Measurements from ENCODE around the gene LRRC61.

LRRC61 gene

DNA sequence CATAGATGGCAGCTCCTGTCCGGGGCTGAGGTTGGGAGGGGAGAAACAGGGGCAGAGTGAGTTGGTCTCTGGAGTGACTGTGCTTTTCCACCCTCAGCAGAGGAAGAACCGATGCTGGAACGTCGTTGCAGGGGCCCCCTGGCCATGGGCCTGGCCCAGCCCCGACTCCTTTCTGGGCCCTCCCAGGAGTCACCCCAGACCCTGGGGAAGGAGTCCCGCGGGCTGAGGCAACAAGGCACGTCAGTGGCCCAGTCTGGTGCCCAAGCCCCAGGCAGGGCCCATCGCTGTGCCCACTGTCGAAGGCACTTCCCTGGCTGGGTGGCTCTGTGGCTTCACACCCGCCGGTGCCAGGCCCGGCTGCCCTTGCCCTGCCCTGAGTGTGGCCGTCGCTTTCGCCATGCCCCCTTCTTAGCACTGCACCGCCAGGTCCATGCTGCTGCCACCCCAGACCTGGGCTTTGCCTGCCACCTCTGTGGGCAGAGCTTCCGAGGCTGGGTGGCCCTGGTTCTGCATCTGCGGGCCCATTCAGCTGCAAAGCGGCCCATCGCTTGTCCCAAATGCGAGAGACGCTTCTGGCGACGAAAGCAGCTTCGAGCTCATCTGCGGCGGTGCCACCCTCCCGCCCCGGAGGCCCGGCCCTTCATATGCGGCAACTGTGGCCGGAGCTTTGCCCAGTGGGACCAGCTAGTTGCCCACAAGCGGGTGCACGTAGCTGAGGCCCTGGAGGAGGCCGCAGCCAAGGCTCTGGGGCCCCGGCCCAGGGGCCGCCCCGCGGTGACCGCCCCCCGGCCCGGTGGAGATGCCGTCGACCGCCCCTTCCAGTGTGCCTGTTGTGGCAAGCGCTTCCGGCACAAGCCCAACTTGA lies 48.2 kb downstream of the LRRC61 start:
- DNase-seq (no peak), ATAC-seq (replicated peaks) (no peak)
- Mint-ChIP-seq H3K36me3 (peaks cover 53 to 60% of the 10 kb centered on the region in 2 donors), H3K9me3 (no peaks in the 10 kb centered on the region), H3K4me3 (peak overlapping the region in 1 of 2 donors; percentile 96), H3K27me3 (no peaks in the 10 kb centered on the region), H3K4me1 (peaks cover 47 to 76% of the 10 kb centered on the region in 2 donors), H3K27ac (peak overlapping the region; percentile 81)

DNA sequence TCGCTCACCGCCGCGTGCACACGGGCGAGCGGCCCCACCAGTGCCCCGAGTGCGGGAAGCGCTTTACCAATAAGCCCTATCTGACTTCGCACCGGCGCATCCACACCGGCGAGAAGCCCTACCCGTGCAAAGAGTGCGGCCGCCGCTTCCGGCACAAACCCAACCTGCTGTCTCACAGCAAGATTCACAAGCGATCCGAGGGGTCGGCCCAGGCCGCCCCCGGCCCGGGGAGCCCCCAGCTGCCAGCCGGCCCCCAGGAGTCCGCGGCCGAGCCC lies 48.8 kb downstream of the LRRC61 start:
- H3K27ac Mint-ChIP-seq: no peak overlapping the region
- ATAC-seq (replicated peaks) (no peak), DNase-seq (no peak)
- H3K27me3 Mint-ChIP-seq: no peaks in the 10 kb centered on the region
- H3K4me1 Mint-ChIP-seq: peaks cover 50 to 76% of the 10 kb centered on the region in 2 donors
- peaks cover 53 to 61% of the 10 kb centered on the region in 2 donors for H3K36me3 Mint-ChIP-seq
- no peak overlapping the region for H3K4me3 Mint-ChIP-seq
- no peaks in the 10 kb centered on the region for H3K9me3 Mint-ChIP-seq

DNA sequence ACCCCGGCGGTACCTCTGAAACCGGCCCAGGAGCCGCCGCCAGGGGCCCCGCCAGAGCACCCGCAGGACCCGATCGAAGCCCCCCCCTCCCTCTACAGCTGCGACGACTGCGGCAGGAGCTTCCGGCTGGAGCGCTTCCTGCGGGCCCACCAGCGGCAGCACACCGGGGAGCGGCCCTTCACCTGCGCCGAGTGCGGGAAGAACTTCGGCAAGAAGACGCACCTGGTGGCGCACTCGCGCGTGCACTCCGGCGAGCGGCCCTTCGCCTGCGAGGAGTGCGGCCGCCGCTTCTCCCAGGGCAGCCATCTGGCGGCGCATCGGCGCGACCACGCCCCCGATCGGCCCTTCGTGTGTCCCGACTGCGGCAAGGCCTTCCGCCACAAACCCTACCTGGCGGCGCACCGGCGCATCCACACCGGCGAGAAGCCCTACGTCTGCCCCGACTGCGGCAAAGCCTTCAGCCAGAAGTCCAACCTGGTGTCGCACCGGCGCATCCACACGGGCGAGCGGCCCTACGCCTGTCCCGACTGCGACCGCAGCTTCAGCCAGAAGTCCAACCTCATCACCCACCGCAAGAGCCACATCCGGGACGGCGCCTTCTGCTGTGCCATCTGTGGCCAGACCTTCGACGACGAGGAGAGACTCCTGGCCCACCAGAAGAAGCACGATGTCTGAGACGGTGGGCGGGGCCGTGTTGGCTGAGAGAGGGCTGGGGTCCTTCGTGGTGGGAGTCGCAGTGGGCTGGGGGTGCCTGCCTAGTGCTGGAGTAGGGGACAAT lies 49.3 kb downstream of the LRRC61 start:
- no peak for ATAC-seq (replicated peaks)
- no peaks in the 10 kb centered on the region for H3K9me3 Mint-ChIP-seq
- peaks cover 51 to 76% of the 10 kb centered on the region in 2 donors for H3K4me1 Mint-ChIP-seq
- no peak for DNase-seq
- H3K27ac Mint-ChIP-seq: peak overlapping the region; percentile 70
- H3K4me3 Mint-ChIP-seq: peak overlapping the region in 1 of 2 donors; percentile 85
- no peaks in the 10 kb centered on the region for H3K27me3 Mint-ChIP-seq
- H3K36me3 Mint-ChIP-seq: peaks cover 53 to 61% of the 10 kb centered on the region in 2 donors

DNA sequence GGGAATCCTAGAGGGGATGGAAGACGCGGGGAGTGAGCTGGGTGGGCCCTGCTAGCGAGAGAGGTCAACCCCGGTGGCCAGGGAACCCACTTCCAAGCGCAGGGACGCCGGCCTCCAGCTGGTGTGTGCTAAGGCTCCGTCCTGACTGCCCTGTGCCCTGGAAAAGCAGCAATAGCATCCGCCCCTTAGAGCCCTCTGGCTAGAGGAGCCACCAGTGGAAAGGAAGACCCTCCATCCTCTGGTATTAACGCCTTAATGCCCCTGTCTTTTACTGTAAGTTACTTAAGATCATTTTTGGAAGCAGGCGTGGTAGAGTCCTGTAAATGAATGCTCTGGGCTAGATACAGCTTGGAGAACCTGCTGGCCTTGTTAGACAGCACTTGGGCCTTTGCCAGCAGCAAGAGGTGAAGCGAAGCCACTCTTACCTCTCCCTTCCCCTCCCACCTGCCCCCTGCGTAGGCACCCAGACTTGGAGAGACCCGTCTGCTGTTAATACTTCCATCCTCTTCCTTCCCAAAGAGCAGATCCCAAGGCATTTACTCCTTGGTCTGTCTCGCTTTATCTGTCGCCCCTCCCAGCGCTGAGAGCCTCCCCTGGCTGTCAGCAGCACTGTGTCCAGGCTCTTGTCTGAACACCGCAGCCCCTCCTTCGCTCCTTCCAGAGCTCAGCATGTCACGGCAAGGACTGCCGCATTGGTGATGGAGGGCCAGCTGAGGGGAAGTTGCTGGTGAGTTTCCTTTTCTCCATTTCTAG lies 50.1 kb downstream of the LRRC61 start:
- DNase-seq (no peak), ATAC-seq (replicated peaks) (no peak)
- H3K27me3 Mint-ChIP-seq: no peaks in the 10 kb centered on the region
- H3K9me3 Mint-ChIP-seq: no peaks in the 10 kb centered on the region
- H3K4me1 Mint-ChIP-seq: peaks cover 57 to 76% of the 10 kb centered on the region in 2 donors
- H3K4me3 Mint-ChIP-seq: peak overlapping the region; percentile 69 to 85
- H3K27ac Mint-ChIP-seq: peak overlapping the region; percentile 88
- H3K36me3 Mint-ChIP-seq: peaks cover 53 to 61% of the 10 kb centered on the region in 2 donors

DNA sequence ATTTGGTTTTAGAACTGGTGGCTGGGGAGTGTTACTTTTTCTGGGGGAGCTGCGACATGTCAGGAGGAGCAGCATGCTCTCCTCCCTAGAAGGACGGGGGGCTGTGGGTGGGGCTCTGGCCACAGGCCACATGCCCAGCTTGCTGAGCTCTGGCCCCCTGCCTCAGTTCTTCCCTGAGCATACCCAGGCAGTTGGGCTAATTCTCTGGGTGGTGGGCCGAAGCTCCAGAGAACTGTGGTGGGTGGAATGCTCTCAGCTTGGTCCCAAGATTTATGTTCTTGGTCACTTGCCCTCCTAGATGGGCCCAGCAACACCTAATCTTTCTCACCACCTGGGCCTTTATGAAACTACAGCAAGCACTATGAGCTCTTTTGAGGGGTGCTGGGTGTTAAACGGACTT lies 50.9 kb downstream of the LRRC61 start:
- peaks cover 51 to 59% of the 10 kb centered on the region in 2 donors for H3K36me3 Mint-ChIP-seq

DNA sequence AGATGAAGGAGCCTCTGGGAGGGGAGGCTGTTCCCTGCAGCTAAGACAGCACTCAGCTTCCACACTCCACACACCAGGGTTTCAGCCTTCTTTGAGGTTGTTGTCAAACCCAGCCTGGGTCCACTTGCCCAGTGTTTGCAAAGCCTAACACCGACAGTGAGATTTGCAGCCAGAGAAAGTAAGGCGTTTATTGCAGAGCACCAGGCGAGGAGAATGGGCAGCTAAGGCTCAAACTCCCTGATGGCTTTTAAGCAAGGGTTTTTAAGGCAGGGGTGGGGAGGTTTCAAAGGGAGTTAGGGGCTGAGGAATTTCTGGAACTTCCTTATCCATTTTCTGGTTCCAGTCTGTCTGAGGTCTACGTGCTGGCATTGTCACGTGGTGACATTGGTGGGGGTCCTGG lies 51.3 kb downstream of the LRRC61 start:
- Mint-ChIP-seq H3K9me3 (no peaks in the 10 kb centered on the region), H3K27ac (peak overlapping the region; percentile 88), H3K36me3 (peaks cover 48 to 54% of the 10 kb centered on the region in 2 donors), H3K4me1 (peaks cover 58 to 79% of the 10 kb centered on the region in 2 donors), H3K4me3 (peak overlapping the region; percentile 28 to 30), H3K27me3 (no peaks in the 10 kb centered on the region)
- no peak for ATAC-seq (replicated peaks)
- no peak for DNase-seq

More for the DNA sequence above, 50.9 kb downstream of the LRRC61 start:
- ATAC-seq (replicated peaks): no peak
- Mint-ChIP-seq H3K4me3 (peak overlapping the region; percentile 30 to 85), H3K4me1 (peaks cover 58 to 78% of the 10 kb centered on the region in 2 donors), H3K27ac (peak overlapping the region; percentile 88), H3K9me3 (no peaks in the 10 kb centered on the region), H3K27me3 (no peaks in the 10 kb centered on the region)
- DNase-seq: no peak

DNA sequence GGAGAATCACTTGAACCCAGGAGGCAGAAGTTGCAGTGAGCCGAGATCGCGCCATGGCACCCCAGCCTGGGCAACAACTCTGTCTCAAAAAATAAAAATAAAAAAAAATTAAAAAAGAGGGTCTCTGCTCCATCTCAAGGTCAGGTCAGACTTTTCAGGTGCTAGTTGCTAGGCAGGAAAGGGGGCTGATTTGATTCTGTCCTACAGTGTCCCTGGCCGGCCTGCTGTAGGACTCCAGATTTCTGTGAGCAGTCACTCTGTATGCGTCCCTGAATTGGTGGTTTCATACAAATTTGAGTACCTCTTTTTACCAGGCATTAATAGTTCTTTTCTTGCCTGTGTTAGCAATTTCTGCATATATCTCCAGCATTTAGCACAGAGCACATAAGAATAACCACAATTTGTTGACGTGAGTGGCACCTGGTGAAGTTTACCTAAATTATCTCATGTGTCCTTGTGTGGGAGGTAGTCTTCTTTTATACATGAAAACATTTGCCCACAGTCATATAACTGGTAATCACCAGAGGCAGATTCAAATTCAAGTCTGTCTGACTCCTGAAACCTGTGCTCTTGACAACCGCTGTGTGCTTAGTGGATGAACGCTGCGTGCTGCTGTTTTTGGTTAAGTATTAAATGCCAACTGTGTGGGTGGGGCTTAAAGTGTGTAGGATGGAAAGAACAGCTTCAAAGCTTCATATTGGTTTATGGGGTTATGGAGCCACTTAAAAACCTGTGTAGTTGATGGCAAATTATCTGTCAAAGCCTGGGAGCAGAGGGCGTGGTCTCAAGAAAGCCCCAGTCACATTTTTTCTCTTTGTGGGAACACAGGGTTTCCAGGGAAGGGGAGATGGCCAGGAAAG lies 52.7 kb downstream of the LRRC61 start:
- Mint-ChIP-seq H3K4me1 (peaks cover 60 to 80% of the 10 kb centered on the region in 2 donors), H3K27ac (peak overlapping the region; percentile 97), H3K4me3 (peak overlapping the region; percentile 71), H3K36me3 (peaks cover 39 to 47% of the 10 kb centered on the region in 2 donors), H3K9me3 (no peaks in the 10 kb centered on the region), H3K27me3 (no peaks in the 10 kb centered on the region)
- ATAC-seq (replicated peaks) (peak; percentile 38 to 47), DNase-seq (peak; percentile 71)

DNA sequence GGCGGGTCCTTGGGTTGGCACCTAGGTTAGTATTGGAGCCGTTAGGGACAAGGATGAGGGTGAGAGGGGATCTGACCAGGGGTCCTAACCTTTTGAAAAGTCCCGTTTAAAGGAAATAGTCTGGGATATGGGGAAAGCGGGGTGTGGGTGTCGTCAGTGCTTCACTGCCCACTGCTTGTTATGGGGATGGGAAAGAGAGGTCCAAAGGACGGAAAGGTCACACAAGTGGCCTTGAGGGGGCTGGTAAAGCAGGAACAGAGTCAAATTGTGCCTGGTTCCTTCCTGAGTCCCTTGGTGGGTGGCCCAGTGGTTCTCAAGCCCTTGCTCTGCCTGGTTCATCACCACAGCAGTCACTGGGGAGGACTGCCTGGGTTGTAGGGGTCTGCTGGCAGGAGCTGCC lies 53.4 kb downstream of the LRRC61 start:
- peaks cover 39 to 46% of the 10 kb centered on the region in 2 donors for H3K36me3 Mint-ChIP-seq
- no peaks in the 10 kb centered on the region for H3K9me3 Mint-ChIP-seq
- peak overlapping the region; percentile 71 for H3K4me3 Mint-ChIP-seq
- peak overlapping the region; percentile 97 for H3K27ac Mint-ChIP-seq
- peaks cover 64 to 82% of the 10 kb centered on the region in 2 donors for H3K4me1 Mint-ChIP-seq
- no peaks in the 10 kb centered on the region for H3K27me3 Mint-ChIP-seq
- ATAC-seq (replicated peaks) (no peak), DNase-seq (no peak)

DNA sequence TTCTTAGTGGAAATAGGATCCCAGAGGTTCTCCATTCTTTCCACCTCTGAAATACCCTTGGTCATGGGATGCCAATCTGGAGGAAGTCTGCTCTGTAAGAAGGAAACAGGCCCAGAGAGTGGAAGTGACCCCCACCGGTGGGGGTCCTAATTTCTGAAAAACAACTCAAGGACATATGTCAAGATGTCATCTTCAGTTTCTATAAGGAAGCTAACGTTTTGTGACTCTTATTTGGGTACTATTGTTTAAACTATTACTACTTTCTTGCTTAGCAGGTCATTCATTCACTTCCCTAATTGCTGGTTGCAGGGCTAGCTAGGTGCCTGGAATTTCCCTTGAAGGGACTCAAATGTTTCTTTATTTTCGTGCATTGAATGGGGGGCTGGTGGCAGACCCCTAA lies 54.0 kb downstream of the LRRC61 start:
- H3K27ac Mint-ChIP-seq: peak overlapping the region; percentile 94
- peak overlapping the region; percentile 59 to 93 for H3K4me3 Mint-ChIP-seq
- H3K9me3 Mint-ChIP-seq: no peaks in the 10 kb centered on the region
- H3K27me3 Mint-ChIP-seq: no peaks in the 10 kb centered on the region
- H3K4me1 Mint-ChIP-seq: peaks cover 70 to 89% of the 10 kb centered on the region in 2 donors
- peak; percentile 3 to 7 for ATAC-seq (replicated peaks)
- H3K36me3 Mint-ChIP-seq: peaks cover 39 to 46% of the 10 kb centered on the region in 2 donors
- peak; percentile 26 for DNase-seq

DNA sequence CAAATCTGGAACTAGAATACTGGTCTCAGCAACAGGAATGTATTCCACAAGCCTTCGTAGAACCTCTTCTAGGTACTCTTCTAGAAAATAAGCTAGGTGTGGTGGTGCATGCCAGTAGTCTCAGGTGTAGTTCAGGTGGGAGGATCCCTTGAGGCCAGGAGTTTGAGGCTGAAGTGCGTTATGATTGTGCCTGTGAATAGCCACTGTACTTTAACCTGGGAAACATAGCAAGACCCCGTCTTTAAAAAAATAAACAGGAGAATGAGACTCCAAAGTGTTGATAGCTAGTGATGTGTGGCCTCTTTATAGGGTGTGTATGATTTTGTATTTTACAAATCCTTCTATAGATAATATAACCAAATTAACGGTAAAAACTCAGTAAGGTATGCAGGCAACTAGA lies 54.5 kb downstream of the LRRC61 start:
- no peak for ATAC-seq (replicated peaks)
- H3K27me3 Mint-ChIP-seq: no peaks in the 10 kb centered on the region
- H3K4me1 Mint-ChIP-seq: peaks cover 70 to 90% of the 10 kb centered on the region in 2 donors
- H3K36me3 Mint-ChIP-seq: peaks cover 37 to 46% of the 10 kb centered on the region in 2 donors
- no peak for DNase-seq
- peak overlapping the region; percentile 94 for H3K27ac Mint-ChIP-seq
- H3K9me3 Mint-ChIP-seq: no peaks in the 10 kb centered on the region
- H3K4me3 Mint-ChIP-seq: peak overlapping the region; percentile 59 to 93

DNA sequence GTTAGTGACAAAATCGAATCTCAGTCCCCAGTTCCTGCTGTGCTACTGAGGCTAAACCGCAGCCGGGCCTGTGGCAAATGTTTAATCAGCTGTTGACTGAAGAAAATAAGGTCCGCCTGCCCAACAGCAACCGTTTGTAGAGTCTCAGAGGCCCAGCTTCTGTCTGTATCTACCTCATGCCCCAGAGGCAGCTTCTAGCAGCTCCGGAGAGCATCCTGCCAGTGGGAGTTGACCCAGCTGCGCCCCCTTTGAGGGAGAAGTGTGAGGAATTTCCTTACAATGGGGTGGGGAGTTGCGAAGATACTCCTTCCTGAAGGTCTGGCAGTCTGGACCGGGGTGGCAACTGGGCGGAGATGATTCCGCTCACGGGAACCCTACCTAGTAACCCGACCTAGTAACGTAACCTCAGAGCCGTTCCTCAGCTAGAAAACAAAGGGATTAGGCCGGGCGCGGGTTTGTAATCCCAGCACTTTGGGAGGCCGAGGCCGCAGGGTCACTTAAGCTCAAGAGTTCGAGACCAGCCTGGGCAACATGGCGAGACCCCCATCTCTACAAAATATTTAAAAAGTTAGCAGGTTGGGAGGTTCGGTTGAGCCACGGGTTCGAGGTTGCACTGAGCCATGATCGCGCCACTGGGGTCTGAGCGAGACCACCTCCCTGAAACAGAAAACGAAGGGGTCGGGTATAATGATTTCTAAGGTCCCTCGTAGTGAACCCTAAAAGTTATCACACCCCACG lies 55.1 kb downstream of the LRRC61 start:
- DNase-seq (peak; percentile 23), ATAC-seq (replicated peaks) (peak in 1 of 2 donors; percentile 7)
- peak overlapping the region; percentile 94 for H3K27ac Mint-ChIP-seq
- peaks cover 32 to 46% of the 10 kb centered on the region in 2 donors for H3K36me3 Mint-ChIP-seq
- H3K4me1 Mint-ChIP-seq: peaks cover 71 to 90% of the 10 kb centered on the region in 2 donors
- H3K9me3 Mint-ChIP-seq: no peaks in the 10 kb centered on the region
- peak overlapping the region; percentile 81 to 93 for H3K4me3 Mint-ChIP-seq
- no peaks in the 10 kb centered on the region for H3K27me3 Mint-ChIP-seq

DNA sequence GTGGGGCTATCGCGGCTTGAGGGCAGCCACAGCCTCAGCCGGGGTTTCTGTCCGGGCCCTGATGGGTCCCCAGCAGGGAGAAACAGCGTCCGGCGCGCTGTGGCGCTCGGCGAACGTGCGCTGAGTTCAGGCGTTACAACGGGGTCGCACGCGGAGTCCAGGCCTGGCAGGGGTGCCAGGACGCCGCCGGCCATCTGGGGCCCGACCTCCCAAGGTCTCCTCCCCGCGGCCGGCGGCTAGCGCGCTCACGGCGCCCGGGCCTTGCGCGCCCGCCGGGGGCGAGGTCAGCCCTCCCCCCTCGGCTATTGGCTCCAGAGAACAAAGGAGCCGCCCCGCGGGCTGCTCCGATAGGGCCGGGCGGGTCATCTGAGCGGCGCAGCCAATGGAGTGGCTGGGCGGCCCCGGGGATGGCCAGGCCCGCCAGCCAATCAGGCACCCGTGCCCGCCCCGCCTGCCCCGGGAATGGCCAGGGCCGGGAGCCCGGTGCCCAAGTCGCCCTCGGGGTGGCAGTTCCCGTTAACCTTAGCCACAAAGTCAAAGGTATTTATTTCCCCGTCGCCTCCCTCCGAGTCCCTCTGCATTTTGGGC lies 55.8 kb downstream of the LRRC61 start, which contains the start of gene ZNF775:
TSS of gene ZNF775 (plus strand) at position 478 of the 588 bp plus-strand sequence. CDS start 9,141 bp downstream, outside the sequence.
- Mint-ChIP-seq H3K27ac (peak within 1 kb of the TSS; percentile 95), H3K36me3 (peaks cover 27 to 41% of the 10 kb centered on the region in 2 donors), H3K4me1 (peaks cover 68 to 90% of the 10 kb centered on the region in 2 donors), H3K4me3 (peak within 1 kb of the TSS; percentile 93), H3K27me3 (no peaks in the 10 kb centered on the region), H3K9me3 (no peaks in the 10 kb centered on the region)
- DNase-seq: peak; percentile 93
- ATAC-seq (replicated peaks): peak; percentile 76 to 79

Data from stimulated activated naive B cell treated with anti-CD40 and anti-IgM and Interleukin-4, amounts not matched to agents 10 μg/mL and 1 μg/mL and 100 μg/mL, for 72 hours (primary cell).